Activated T-cell treated with anti-CD3 and anti-CD28 coated beads, Interleukin-2, amount 50 U/mL, for 1 hour (primary cell): ENCODE measurements around the gene LNP1.
"Not testable (repeated sequence)": the region's sequence is repeated elsewhere in the genome, so short reads cannot be mapped to it uniquely, and the experiment has no call there.

Experiments used
- DNase-seq: peaks from one replicate; pipeline ENCODE4 v3.0.0-alpha.2; 2020

Gene LNP1

GRCh38 chr3:100437721-100438622, 36.6 kb downstream of the LNP1 start:
- DNase-seq, result no peak

- no peak for DNase-seq
Measured at GRCh38 chr3:100438623-100438974, 37.3 kb downstream of the LNP1 start.

- DNase-seq, result no peak
Measured at GRCh38 chr3:100440895-100441294, 39.6 kb downstream of the LNP1 start.

- DNase-seq, result no peak
Measured at GRCh38 chr3:100443690-100444089, 42.4 kb downstream of the LNP1 start.

- not testable (repeated sequence) for DNase-seq
Measured at GRCh38 chr3:100447067-100447466, 45.7 kb downstream of the LNP1 start.

- DNase-seq, result no peak
Measured at GRCh38 chr3:100448079-100448478, 46.7 kb downstream of the LNP1 start.

- DNase-seq, result no peak
Measured at GRCh38 chr3:100449214-100449613, 47.9 kb downstream of the LNP1 start.

GRCh38 chr3:100454677-100455076, 53.3 kb downstream of the LNP1 start:
- DNase-seq, result no peak

- no peak for DNase-seq
Measured at GRCh38 chr3:100455841-100456550, 54.7 kb downstream of the LNP1 start.

GRCh38 chr3:100456745-100457144, 55.4 kb downstream of the LNP1 start:
- DNase-seq, result no peak

GRCh38 chr3:100457811-100458210, 56.5 kb downstream of the LNP1 start:
- DNase-seq, result no peak

- no peak for DNase-seq
Measured at GRCh38 chr3:100458814-100459213, 57.5 kb downstream of the LNP1 start.

- DNase-seq, result no peak
Measured at GRCh38 chr3:100463002-100463401, 61.7 kb downstream of the LNP1 start.

- no peak for DNase-seq
Measured at GRCh38 chr3:100463646-100464155, 62.4 kb downstream of the LNP1 start.

GRCh38 chr3:100465892-100466777, 64.8 kb downstream of the LNP1 start:
- no peak for DNase-seq

GRCh38 chr3:100467133-100467532, 65.8 kb downstream of the LNP1 start:
- DNase-seq, result no peak

GRCh38 chr3:100468676-100469075, 67.3 kb downstream of the LNP1 start:
- DNase-seq, result no peak

- no peak for DNase-seq
Measured at GRCh38 chr3:100470951-100471350, 69.6 kb downstream of the LNP1 start.

- no peak for DNase-seq
Measured at GRCh38 chr3:100471444-100471843, 70.1 kb downstream of the LNP1 start.

- DNase-seq, result not testable (repeated sequence)
Measured at GRCh38 chr3:100477851-100478360, 76.6 kb downstream of the LNP1 start.

- not testable (repeated sequence) for DNase-seq
Measured at GRCh38 chr3:100478521-100478920, 77.2 kb downstream of the LNP1 start.

GRCh38 chr3:100480081-100480480, 78.7 kb downstream of the LNP1 start:
- no peak for DNase-seq

- DNase-seq, result no peak
Measured at GRCh38 chr3:100482176-100482575, 80.8 kb downstream of the LNP1 start.
